Mucosa of stomach (tissue), 1 donor: ENCODE measurements around the gene TRIM29.
A peak's percentile ranks its signal among the peaks of the same experiment; 100 is the strongest.

Experiments
- H3K27me3 ChIP-seq: one replicate; pipeline ENCODE4 v1.7.0; 2013; ENCODE audit warnings: mild to moderate bottlenecking, low read length; ENCODE audit not compliant: control insufficient read depth, insufficient read depth
- H3K36me3 ChIP-seq: one replicate; pipeline ENCODE4 v1.7.0; 2013; ENCODE audit warnings: low read length; ENCODE audit not compliant: control insufficient read depth, insufficient read depth
- H3K4me1 ChIP-seq: one replicate; pipeline ENCODE4 v1.7.0; 2013; ENCODE audit warnings: mild to moderate bottlenecking, low read length; ENCODE audit not compliant: control insufficient read depth, insufficient read depth
- H3K4me3 ChIP-seq: one replicate; pipeline ENCODE4 v1.7.0; 2013; ENCODE audit warnings: low read length
- H3K9ac ChIP-seq: one replicate; pipeline ENCODE4 v1.7.0; 2013; ENCODE audit warnings: mild to moderate bottlenecking, low read length, moderate library complexity
- H3K9me3 ChIP-seq: one replicate; pipeline ENCODE4 v1.7.0; 2013; ENCODE audit warnings: mild to moderate bottlenecking, low read length, moderate library complexity; ENCODE audit not compliant: control insufficient read depth
- donor health status: Pancreatic carcinoma.

The TRIM29 gene

DNA sequence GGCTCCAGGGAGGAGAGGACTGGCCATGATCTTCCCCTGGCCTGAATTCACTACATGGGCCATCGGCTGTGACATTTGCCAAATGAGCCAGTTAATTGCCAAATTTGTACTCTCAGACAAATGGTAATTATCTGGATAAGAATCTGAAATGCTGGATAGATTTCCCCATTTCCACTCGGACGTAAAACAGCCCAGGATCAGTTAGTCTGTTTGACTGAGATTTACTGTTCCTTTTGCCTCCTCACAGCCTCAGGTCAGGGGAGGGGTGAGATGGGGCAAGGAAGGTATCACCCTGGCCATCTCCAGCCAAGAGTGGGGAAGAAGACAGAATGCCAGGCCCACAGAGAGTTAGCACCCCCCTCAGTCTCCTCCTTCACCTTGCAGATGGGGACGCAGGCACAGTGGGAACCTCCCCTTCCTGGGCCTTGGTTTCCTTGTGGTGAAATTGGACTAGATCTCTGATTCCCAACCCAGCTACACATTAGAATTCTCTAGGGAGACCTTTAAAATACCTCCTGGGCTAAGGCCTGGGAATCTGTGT lies 5.2 kb downstream of the TRIM29 start:
- Histone ChIP-seq H3K9me3 (no peaks in the 10 kb centered on the region), H3K27me3 (no peaks in the 10 kb centered on the region), H3K36me3 (no peaks in the 10 kb centered on the region), H3K4me3 (no peak overlapping the region), H3K4me1 (peaks cover 26% of the 10 kb centered on the region), H3K9ac (no peak overlapping the region)

- Histone ChIP-seq H3K36me3 (no peaks in the 10 kb centered on the region), H3K4me3 (no peak overlapping the region), H3K27me3 (no peaks in the 10 kb centered on the region), H3K9ac (no peak overlapping the region), H3K9me3 (no peaks in the 10 kb centered on the region), H3K4me1 (peaks cover 23% of the 10 kb centered on the region)
Measured at GRCh38 chr11:120131941-120132644, 5.8 kb downstream of the TRIM29 start.

GRCh38 chr11:120130991-120131760 lies 6.7 kb downstream of the TRIM29 start:
- H3K36me3 ChIP-seq: no peaks in the 10 kb centered on the region
- no peak overlapping the region for H3K9ac ChIP-seq
- H3K27me3 ChIP-seq: no peaks in the 10 kb centered on the region
- peaks cover 23% of the 10 kb centered on the region for H3K4me1 ChIP-seq
- no peak overlapping the region for H3K4me3 ChIP-seq
- no peaks in the 10 kb centered on the region for H3K9me3 ChIP-seq

DNA sequence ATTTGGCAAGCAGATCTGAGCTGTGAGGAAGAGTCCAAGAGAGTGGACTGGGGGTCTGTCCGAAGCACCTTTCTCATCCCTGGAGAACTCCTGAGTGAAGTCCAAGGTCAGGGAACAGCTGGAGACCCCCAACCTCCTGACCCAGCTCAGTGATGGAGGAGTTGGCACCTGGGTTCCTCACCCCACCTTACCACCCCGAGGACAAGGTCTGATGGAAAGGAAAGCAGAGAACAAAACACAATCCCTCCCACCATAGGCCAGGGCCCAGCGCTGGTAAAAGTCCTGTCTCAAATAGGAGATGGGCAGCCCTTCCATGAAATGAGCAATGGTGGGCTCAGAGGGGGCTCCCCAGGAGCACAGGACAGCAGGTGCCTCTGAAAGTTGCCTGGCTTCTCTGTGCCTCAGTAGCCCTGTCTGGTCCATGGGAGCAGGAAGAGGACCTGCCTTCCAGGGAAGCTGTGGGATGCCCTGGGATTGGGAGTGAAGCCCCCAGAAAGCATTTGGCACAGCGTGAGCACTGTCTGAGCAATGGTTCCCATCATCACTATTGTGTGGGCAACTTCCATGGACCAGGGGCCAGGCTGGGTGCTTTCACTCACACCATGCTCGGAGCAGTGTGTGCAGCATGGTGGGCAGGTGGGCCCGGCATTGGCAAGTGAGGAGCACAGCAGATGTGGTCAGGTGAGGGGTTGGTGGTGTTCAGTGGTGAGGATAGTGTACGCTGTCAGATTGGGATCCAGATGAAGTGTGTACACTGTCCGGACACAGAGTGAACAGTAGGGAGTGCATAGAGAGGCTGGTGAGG lies 7.5 kb downstream of the TRIM29 start:
- Histone ChIP-seq H3K4me1 (peaks cover 23% of the 10 kb centered on the region), H3K4me3 (no peak overlapping the region), H3K36me3 (no peaks in the 10 kb centered on the region), H3K9me3 (no peaks in the 10 kb centered on the region), H3K9ac (no peak overlapping the region), H3K27me3 (no peaks in the 10 kb centered on the region)

GRCh38 chr11:120129570-120129969 lies 8.3 kb downstream of the TRIM29 start:
- H3K9ac ChIP-seq: no peak overlapping the region
- H3K4me3 ChIP-seq: no peak overlapping the region
- peaks cover 24% of the 10 kb centered on the region for H3K4me1 ChIP-seq
- no peaks in the 10 kb centered on the region for H3K36me3 ChIP-seq
- H3K27me3 ChIP-seq: no peaks in the 10 kb centered on the region
- H3K9me3 ChIP-seq: no peaks in the 10 kb centered on the region

GRCh38 chr11:120128392-120129119 lies 9.4 kb downstream of the TRIM29 start:
- Histone ChIP-seq H3K36me3 (no peaks in the 10 kb centered on the region), H3K27me3 (no peaks in the 10 kb centered on the region), H3K9ac (peak overlapping the region; percentile 48), H3K4me1 (peaks cover 34% of the 10 kb centered on the region), H3K9me3 (no peaks in the 10 kb centered on the region), H3K4me3 (no peak overlapping the region)

DNA sequence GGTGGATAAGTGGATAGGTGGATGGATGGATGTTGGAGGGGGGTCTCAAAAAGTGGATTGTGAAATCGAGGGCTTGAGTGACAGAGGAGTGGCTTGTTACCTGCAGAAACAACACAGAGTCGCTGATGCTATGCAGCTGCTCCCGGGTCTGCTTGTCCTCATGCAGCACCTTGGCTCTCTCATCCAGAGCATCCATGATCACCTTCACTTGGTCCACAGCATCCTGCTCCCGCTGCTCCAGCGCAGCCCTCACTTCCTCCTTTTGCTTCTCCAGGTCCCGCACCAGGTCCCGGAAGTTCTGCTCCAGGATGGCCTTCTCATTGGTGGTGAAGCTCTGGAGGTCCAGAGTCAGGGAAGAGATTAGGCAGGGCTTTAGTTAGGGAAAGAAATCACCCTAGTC lies 10.7 kb downstream of the TRIM29 start:
- no peaks in the 10 kb centered on the region for H3K36me3 ChIP-seq
- H3K27me3 ChIP-seq: no peaks in the 10 kb centered on the region
- H3K9me3 ChIP-seq: no peaks in the 10 kb centered on the region
- H3K4me1 ChIP-seq: peaks cover 45% of the 10 kb centered on the region
- no peak overlapping the region for H3K4me3 ChIP-seq
- no peak overlapping the region for H3K9ac ChIP-seq

- H3K9ac ChIP-seq: no peak overlapping the region
- no peak overlapping the region for H3K4me3 ChIP-seq
- no peaks in the 10 kb centered on the region for H3K27me3 ChIP-seq
- no peaks in the 10 kb centered on the region for H3K9me3 ChIP-seq
- no peaks in the 10 kb centered on the region for H3K36me3 ChIP-seq
- H3K4me1 ChIP-seq: peaks cover 47% of the 10 kb centered on the region
Measured at GRCh38 chr11:120126620-120127019, 11.3 kb downstream of the TRIM29 start.

DNA sequence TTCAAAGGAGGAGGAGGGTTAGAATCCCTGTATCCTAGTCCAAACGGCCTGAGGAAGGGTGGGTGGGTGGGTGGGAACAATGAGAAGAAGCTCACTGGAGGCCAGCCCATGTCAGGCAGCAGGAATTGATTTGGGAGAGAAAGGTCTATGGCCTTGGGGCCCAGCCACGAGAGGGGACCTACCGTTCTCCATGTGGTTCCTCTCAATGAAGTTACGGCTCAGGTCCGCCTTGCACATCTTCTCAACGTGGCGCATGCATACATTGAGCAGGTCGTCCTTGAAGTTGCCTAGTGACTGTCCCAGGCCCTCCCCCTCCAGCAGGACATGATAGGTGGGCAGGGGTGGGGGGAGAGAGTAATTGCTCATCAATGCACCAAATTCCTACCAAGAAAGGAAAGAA lies 12.4 kb downstream of the TRIM29 start:
- no peaks in the 10 kb centered on the region for H3K27me3 ChIP-seq
- no peaks in the 10 kb centered on the region for H3K9me3 ChIP-seq
- H3K4me1 ChIP-seq: peaks cover 56% of the 10 kb centered on the region
- H3K9ac ChIP-seq: no peak overlapping the region
- no peaks in the 10 kb centered on the region for H3K36me3 ChIP-seq
- no peak overlapping the region for H3K4me3 ChIP-seq

- peaks cover 56% of the 10 kb centered on the region for H3K4me1 ChIP-seq
- no peak overlapping the region for H3K9ac ChIP-seq
- no peak overlapping the region for H3K4me3 ChIP-seq
- no peaks in the 10 kb centered on the region for H3K27me3 ChIP-seq
- H3K9me3 ChIP-seq: no peaks in the 10 kb centered on the region
- H3K36me3 ChIP-seq: no peaks in the 10 kb centered on the region
Measured at GRCh38 chr11:120125024-120125423, 12.9 kb downstream of the TRIM29 start.

DNA sequence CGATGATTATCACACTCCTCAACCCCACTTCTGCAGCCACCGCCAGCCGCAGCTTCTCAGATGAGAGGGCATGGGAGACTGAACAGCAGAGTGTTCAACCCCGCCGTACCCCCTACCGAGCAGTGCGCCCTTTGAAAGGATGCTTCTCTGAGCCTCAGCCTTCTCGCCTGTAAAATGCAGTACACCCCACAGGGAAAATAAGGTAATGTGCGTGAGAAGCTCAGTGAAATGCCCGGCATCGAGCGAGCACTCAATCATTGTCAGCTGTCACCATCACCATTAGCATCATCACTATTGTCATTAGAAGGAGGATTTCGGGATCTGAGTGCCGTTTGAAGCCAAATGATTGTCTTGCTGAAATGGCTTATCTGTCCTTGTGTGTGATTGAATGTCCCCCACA lies 13.6 kb downstream of the TRIM29 start:
- Histone ChIP-seq H3K27me3 (no peaks in the 10 kb centered on the region), H3K9me3 (no peaks in the 10 kb centered on the region), H3K4me3 (no peak overlapping the region), H3K9ac (no peak overlapping the region), H3K36me3 (no peaks in the 10 kb centered on the region), H3K4me1 (peaks cover 54% of the 10 kb centered on the region)
